ENCODE data around the gene LIPE. TPM values are rescaled to one million over a fixed set of nuclear protein-coding genes. Genes with fewer than 3 reads are reported as not detected.

Gene LIPE
- total RNA-seq, 1 donor, result 3.0 TPM

- no peak for TF ChIP-seq CTCF (IDR thresholded peaks at IDR 0.05; ENCODE audit: insufficient read depth, low read depth, low read length)
- no peak for DNase-seq (ENCODE audit: low read depth)
- H3K4me3 ChIP-seq (ENCODE audit: low read depth, low read length), result no peak overlapping the region
These were observed 18.8 kb upstream of the LIPE start for GRCh38 chr19:42445948-42446347.

GRCh38 chr19:42443944-42444398 lies 16.8 kb upstream of the LIPE start:
- DNase-seq (ENCODE audit: low read depth), result no peak
- TF ChIP-seq CTCF (IDR thresholded peaks at IDR 0.05; ENCODE audit: insufficient read depth, low read depth, low read length), result no peak
- H3K4me3 ChIP-seq (ENCODE audit: low read depth, low read length), result no peak overlapping the region

GRCh38 chr19:42442833-42443232 lies 15.6 kb upstream of the LIPE start, which contains the start of gene CXCL17:
TSS of gene CXCL17 (minus strand) at chr19:42442946. CDS start at chr19:42442832, 114 bp downstream.
- no peak for TF ChIP-seq CTCF (IDR thresholded peaks at IDR 0.05; ENCODE audit: insufficient read depth, low read depth, low read length)
- no peak for DNase-seq (ENCODE audit: low read depth)

GRCh38 chr19:42441049-42441445 lies 13.9 kb upstream of the LIPE start:
- no peak overlapping the region for H3K4me3 ChIP-seq (ENCODE audit: low read depth, low read length)
- no peak for DNase-seq (ENCODE audit: low read depth)
- TF ChIP-seq CTCF (IDR thresholded peaks at IDR 0.05; ENCODE audit: insufficient read depth, low read depth, low read length), result no peak

More at GRCh38 chr19:42442833-42443232, 15.6 kb upstream of the LIPE start, which contains the start of gene CXCL17:
- H3K4me3 ChIP-seq (ENCODE audit: low read depth, low read length), result no peak within 1 kb of the TSS

- DNase-seq (ENCODE audit: low read depth), result peak; percentile 66
- peak; percentile 93 for TF ChIP-seq CTCF (IDR thresholded peaks at IDR 0.05; ENCODE audit: insufficient read depth, low read depth, low read length)
These were observed 13.3 kb upstream of the LIPE start for GRCh38 chr19:42440357-42441048.

GRCh38 chr19:42436006-42436405 lies 8.8 kb upstream of the LIPE start:
- peak; percentile 70 for DNase-seq (ENCODE audit: low read depth)
- no peak for TF ChIP-seq CTCF (IDR thresholded peaks at IDR 0.05; ENCODE audit: insufficient read depth, low read depth, low read length)
- H3K4me3 ChIP-seq (ENCODE audit: low read depth, low read length), result no peak overlapping the region

More at GRCh38 chr19:42440357-42441048, 13.3 kb upstream of the LIPE start:
- H3K4me3 ChIP-seq (ENCODE audit: low read depth, low read length), result no peak overlapping the region
